D721Med (cell line): Measurements from ENCODE around the gene CRABP2.

Experiments
- DNase-seq: peaks from one replicate; pipeline ENCODE4 v3.0.0; 2011; ENCODE audit warnings: low spot score; ENCODE audit not compliant: insufficient read length
- FAIRE-seq: peaks from 2 replicates; lab custom pipeline; 2011; peaks lifted over from hg19 to GRCh38; lab: Jason Lieb, UNC
- TF ChIP-seq, protein P1 (sequence below): IDR thresholded peaks from 2 replicates; pipeline ENCODE4 v1.5.1; 2012; ENCODE audit warnings: mild to moderate bottlenecking, control low read depth; ENCODE audit not compliant: insufficient read depth; ENCODE audit errors: missing control alignments

Gene CRABP2

DNA sequence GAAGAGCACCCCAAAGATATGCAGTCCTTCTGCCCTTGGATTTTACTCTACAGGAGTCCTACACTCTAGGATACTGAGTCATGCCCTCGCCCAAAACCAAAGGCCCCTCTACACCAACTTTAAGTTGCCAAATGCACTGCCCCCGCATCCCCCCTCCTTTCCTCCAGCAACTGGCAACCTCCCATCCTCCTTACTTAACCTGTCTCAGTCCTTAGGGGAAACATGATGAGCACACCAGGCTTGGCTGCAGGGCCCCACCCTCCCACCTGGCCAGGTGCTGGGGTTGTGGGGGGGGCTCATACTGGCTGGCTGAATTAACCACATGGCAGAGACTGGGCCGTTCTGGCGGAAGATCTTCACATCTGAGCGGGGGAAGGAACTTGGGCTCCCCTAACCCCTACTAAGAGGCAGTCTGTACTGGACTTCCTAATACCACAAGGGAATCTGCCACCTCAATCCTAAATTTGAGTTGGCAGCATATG lies 44.8 kb upstream of the CRABP2 start:
- DNase-seq (peak; percentile 5), FAIRE-seq (no peak)
- TF ChIP-seq, protein P1, sequence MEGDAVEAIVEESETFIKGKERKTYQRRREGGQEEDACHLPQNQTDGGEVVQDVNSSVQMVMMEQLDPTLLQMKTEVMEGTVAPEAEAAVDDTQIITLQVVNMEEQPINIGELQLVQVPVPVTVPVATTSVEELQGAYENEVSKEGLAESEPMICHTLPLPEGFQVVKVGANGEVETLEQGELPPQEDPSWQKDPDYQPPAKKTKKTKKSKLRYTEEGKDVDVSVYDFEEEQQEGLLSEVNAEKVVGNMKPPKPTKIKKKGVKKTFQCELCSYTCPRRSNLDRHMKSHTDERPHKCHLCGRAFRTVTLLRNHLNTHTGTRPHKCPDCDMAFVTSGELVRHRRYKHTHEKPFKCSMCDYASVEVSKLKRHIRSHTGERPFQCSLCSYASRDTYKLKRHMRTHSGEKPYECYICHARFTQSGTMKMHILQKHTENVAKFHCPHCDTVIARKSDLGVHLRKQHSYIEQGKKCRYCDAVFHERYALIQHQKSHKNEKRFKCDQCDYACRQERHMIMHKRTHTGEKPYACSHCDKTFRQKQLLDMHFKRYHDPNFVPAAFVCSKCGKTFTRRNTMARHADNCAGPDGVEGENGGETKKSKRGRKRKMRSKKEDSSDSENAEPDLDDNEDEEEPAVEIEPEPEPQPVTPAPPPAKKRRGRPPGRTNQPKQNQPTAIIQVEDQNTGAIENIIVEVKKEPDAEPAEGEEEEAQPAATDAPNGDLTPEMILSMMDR, result no peak

DNA sequence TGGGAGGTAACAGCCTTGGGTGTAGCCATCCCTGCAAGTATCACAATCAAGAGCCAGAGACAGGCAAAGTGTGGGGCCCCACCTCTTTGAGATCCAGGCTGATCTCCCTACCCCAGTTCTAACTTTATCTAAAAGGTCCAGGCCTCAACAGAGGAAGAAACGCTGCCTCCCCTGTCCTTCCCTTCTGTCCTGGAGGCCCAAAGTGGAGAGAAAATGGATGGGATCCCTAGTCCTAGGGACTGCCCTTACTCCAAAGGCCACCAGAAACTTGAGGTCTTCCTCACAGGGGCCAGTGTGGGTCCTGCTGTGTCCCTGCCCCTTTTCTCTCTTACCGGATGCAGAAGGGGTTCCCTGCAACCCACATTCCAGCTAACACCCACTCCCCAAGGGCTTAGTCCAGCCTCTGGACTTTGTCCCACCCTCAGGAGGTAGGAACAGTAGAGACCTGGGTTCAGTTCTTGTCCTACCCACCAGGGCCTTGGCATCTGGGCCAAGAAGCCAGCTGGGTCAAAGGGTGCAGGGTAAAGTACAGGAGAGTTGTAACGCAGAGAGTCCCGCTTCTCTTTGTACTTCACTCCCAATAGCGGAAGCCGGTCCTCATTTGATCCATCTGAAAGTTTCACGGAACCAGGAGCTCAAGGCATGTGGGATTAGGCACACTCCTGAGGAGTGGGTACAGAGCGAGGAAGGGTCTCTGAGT lies 44.2 kb upstream of the CRABP2 start:
- TF ChIP-seq, protein P1, result no peak
- no peak for FAIRE-seq
- DNase-seq, result peak; percentile 6

GRCh38 chr1:156748670-156749418 lies 43.5 kb upstream of the CRABP2 start:
- TF ChIP-seq, protein P1, result no peak
- DNase-seq (peak; percentile 16), FAIRE-seq (no peak)

DNA sequence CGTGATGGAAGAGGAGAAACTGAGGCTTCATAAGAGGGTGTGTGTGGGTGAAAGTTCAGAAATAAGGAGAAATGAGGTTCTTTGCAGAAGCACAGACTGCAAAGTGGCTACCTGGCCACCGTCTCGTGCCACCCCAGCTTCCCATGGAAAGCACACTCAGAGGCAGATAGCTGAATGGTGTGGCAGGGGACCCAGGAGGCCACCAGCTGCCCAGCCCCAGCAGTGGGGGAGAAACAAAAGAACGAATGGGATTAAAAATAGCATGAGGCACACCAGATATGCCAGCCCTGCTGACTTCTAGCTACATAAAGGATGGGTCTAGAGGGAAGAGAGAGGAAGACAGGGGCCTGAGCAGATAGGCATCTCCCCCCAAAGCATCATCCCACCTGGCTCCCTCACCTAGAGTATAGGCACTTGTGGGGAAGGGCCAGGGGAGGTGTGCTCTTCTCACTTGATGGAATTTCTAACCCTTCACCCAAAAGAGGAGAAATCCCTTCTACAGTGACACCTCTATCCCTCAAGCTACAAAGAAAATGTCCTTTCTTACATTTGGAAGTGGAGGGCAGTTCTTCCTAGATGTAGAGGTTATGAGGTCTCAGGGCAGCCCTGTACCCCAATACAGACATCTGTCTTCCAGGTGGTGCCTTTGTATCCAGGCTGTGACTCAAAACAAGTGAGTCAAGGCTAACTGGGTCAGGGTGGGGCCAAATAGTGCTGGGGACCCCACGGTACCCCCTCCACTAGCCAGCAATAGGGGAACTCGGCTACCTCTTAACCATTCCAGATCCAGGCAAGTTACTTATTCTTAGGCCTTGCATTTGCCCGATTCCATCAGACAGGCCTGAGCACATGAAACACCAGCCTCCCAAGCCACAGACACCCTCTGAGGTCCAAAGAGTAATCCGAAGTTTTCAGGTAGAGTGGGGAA lies 42.6 kb upstream of the CRABP2 start:
- no peak for FAIRE-seq
- DNase-seq, result peak; percentile 22
- TF ChIP-seq, protein P1, result no peak

DNA sequence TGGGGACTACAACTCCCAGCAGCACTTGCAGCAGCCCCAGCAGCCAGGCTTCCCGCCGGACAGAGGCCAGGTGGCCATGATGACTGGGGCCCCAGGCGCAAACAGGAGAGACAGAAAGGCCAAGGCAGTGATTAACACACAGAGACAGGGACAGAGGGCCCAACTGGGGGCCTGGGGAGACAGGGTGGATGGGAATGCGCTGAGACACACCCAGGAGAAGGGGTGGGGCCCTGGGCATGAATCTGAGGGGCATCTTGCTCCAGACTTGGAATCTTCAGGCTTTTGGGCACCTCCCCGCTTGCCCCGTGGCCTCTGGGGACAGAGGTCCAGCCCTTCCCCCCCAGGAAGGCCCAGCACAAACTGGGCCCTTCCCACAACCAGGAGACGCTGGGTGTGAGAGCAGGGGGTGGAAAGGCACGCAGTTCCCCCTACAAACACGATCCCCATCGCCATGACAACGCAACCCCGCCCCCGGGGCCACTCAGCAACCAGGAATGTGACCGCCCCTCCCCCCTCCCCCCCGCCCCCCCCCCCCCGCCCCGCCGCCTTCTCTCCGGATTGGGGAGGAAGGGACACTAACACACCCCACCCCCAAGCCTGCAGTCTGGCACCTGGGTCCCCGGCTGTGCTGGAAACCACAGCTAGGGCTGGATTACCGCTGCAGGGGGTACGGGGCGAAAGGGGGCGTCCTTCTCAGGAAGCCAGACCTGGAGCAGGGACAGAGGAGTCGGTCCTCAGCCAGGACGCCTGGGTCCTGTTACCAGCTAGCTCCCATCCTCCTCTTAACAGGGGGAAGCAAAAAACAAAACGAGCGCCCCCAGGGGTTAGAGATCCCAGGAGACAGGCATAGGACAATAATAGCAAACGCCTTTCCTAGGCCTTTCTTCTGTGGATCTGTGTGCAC lies 41.6 kb upstream of the CRABP2 start:
- TF ChIP-seq, protein P1, result peak; percentile 31
- DNase-seq, result peak; percentile 98
- no peak for FAIRE-seq

GRCh38 chr1:156746406-156746727 lies 41.0 kb upstream of the CRABP2 start:
- TF ChIP-seq, protein P1, result no peak
- FAIRE-seq (no peak), DNase-seq (no peak)
